ENCODE data around the gene GPR18.

GPR18 gene

GRCh38 chr13:99208845-99209527, 49.2 kb downstream of the GPR18 start:
- peak; percentile 40 for DNase-seq (ENCODE audit: low read depth, low spot score)

- DNase-seq (ENCODE audit: low read depth, low spot score) = no peak
Observed at GRCh38 chr13:99208185-99208584, 50.0 kb downstream of the GPR18 start.

GRCh38 chr13:99207511-99207910, 50.7 kb downstream of the GPR18 start:
- no peak for DNase-seq (ENCODE audit: low read depth, low spot score)

GRCh38 chr13:99206873-99207272, 51.3 kb downstream of the GPR18 start:
- DNase-seq (ENCODE audit: low read depth, low spot score) = no peak

DNA sequence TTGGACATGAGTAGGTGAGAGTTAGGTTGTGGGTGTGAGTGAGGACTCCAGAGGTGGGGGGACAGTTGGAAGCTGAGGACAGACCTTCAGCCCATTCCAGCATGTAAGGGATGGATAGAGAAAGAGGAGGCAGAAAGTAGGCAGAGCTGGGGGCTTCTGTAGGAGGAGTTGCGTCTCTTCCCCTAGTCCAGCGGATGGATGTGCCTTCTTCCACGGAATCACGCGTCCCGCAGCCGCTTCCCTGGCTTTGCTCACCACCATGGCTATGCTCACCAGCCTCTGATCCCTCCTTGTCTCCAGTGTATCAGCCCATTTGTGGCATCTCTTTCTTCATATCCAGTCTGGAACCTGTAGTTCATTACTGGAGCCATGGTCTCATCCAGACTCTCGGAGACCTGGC, 52.0 kb downstream of the GPR18 start:
- no peak for DNase-seq (ENCODE audit: low read depth, low spot score)

DNA sequence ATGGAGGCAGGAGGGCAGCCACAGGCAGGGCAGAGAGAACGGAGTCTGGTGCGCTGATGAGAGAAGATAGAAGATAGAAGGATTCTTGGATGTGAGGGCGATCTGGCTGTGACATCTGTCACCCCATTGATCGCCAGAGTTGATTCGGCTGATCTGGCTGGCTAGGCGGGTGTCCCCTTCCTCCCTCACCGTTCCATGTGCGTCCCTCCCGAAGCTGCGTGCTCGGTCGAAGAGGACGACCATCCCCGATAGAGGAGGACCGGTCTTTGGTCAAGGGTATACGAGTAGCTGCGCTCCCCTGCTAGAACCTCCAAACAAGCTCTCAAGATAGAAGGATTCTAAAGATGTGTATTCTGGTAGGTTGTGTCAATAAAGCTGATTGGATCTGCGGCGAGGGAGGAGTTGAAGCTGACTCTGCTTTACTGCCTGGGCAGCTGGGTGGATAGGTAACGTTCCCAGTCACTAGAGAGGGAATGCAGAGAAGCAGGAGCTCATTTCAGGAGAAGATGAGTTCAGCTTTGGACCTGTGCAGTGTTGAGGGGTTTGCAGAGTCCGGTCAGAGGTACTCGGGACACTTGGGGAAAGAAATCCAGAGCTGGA, 52.5 kb downstream of the GPR18 start:
- no peak for DNase-seq (ENCODE audit: low read depth, low spot score)

All from ELF-1 (cell line).